H9 (cell line): ENCODE results near the gene FGF12. TPM values are rescaled to one million over a fixed set of nuclear protein-coding genes. Genes with fewer than 3 reads are reported as not detected.
A peak's percentile ranks its signal among the peaks of the same experiment; 100 is the strongest.

Experiments
- DNase-seq: peaks from one replicate; pipeline ENCODE4 v3.0.0-alpha.2; 2017
- H2AFZ ChIP-seq: one replicate; pipeline ENCODE4 v1.6.1; 2013; ENCODE audit warnings: mild to moderate bottlenecking, low read length, control low read depth, moderate library complexity
- H2AK5ac ChIP-seq: 2 replicates; pipeline ENCODE4 v1.6.1; 2013; ENCODE audit warnings: low read length, control low read depth, mixed read lengths; ENCODE audit not compliant: insufficient read length
- H2BK120ac ChIP-seq: one replicate; pipeline ENCODE4 v1.6.1; 2013; ENCODE audit warnings: low read depth, mild to moderate bottlenecking, low read length, control low read depth, inconsistent platforms; ENCODE audit not compliant: poor library complexity, severe bottlenecking
- H2BK12ac ChIP-seq: 2 replicates; pipeline ENCODE4 v1.6.1; 2013; ENCODE audit warnings: low read length, control low read depth, mixed read lengths, low read depth; ENCODE audit not compliant: insufficient read length
- H2BK15ac ChIP-seq: 2 replicates; pipeline ENCODE4 v1.6.1; 2013; ENCODE audit warnings: low read depth, low read length, control low read depth
- H2BK20ac ChIP-seq: one replicate; pipeline ENCODE4 v1.6.1; 2013; ENCODE audit warnings: low read depth, mild to moderate bottlenecking, low read length, control low read depth, inconsistent platforms; ENCODE audit not compliant: poor library complexity, severe bottlenecking
- H2BK5ac ChIP-seq: 2 replicates; pipeline ENCODE4 v1.6.1; 2013; ENCODE audit warnings: low read length, control low read depth, mixed read lengths; ENCODE audit not compliant: insufficient read length
- H3K14ac ChIP-seq: 2 replicates; pipeline ENCODE4 v1.6.1; 2013; ENCODE audit warnings: low read length, control low read depth; ENCODE audit not compliant: insufficient read depth
- H3K18ac ChIP-seq: 2 replicates; pipeline ENCODE4 v1.6.1; 2013; ENCODE audit warnings: low read depth, mild to moderate bottlenecking, mixed read lengths, low read length, control low read depth; ENCODE audit not compliant: insufficient read length
- H3K23ac ChIP-seq: 2 replicates; pipeline ENCODE4 v1.6.1; 2013; ENCODE audit warnings: low read length, control low read depth, mixed read lengths, low read depth; ENCODE audit not compliant: insufficient read length
- H3K23me2 ChIP-seq: 2 replicates; pipeline ENCODE4 v1.6.1; 2013; ENCODE audit warnings: low read depth, mild to moderate bottlenecking, mixed read lengths, low read length, control low read depth; ENCODE audit not compliant: insufficient read length, poor library complexity, severe bottlenecking
- H3K27ac ChIP-seq: 2 replicates; pipeline ENCODE4 v1.5.1; 2013; ENCODE audit warnings: low read length, control low read depth, mixed read lengths, low read depth; ENCODE audit not compliant: insufficient read length
- H3K27me3 ChIP-seq: 2 replicates; pipeline ENCODE4 v1.6.1; 2013; ENCODE audit warnings: low read length, control low read depth, inconsistent platforms; ENCODE audit not compliant: insufficient read depth
- H3K4ac ChIP-seq: 2 replicates; pipeline ENCODE4 v1.6.1; 2013; ENCODE audit warnings: low read depth, mild to moderate bottlenecking, control low read depth, inconsistent platforms, low read length, moderate library complexity
- H3K4me1 ChIP-seq: 2 replicates; pipeline ENCODE4 v1.6.1; 2013; ENCODE audit warnings: low read length, control low read depth, inconsistent platforms; ENCODE audit not compliant: insufficient read depth
- H3K4me2 ChIP-seq: 2 replicates; pipeline ENCODE4 v1.6.1; 2013; ENCODE audit warnings: low read length, control low read depth, mixed read lengths; ENCODE audit not compliant: insufficient read length, insufficient read depth
- H3K56ac ChIP-seq: 2 replicates; pipeline ENCODE4 v1.6.1; 2013; ENCODE audit warnings: low read depth, mild to moderate bottlenecking, mixed read lengths, low read length, control low read depth; ENCODE audit not compliant: insufficient read length
- H3K79me1 ChIP-seq: 2 replicates; pipeline ENCODE4 v1.6.1; 2013; ENCODE audit warnings: low read depth, mild to moderate bottlenecking, moderate library complexity, low read length, control low read depth, inconsistent platforms; ENCODE audit not compliant: insufficient read depth, poor library complexity, severe bottlenecking
- H3K79me2 ChIP-seq: 2 replicates; pipeline ENCODE4 v1.6.1; 2013; ENCODE audit warnings: low read length, control low read depth, inconsistent platforms; ENCODE audit not compliant: insufficient read depth
- H3K9ac ChIP-seq: 2 replicates; pipeline ENCODE4 v1.6.1; 2013; ENCODE audit warnings: low read length, control low read depth, mixed read lengths; ENCODE audit not compliant: insufficient read length; ENCODE audit errors: extremely low read depth
- H3K9me3 ChIP-seq: one replicate; pipeline ENCODE4 v1.6.1; 2013; ENCODE audit warnings: low read depth, low read length, inconsistent platforms; ENCODE audit not compliant: control insufficient read depth
- H3T11ph ChIP-seq: one replicate; pipeline ENCODE4 v1.6.1; 2013; ENCODE audit warnings: mild to moderate bottlenecking, low read length, control low read depth, inconsistent platforms
- H4K20me1 ChIP-seq: one replicate; pipeline ENCODE4 v1.6.1; 2013; ENCODE audit not compliant: control insufficient read depth, insufficient read length, insufficient read depth
- H4K5ac ChIP-seq: 2 replicates; pipeline ENCODE4 v1.6.1; 2013; ENCODE audit warnings: low read depth, mild to moderate bottlenecking, mixed read lengths, low read length, control low read depth; ENCODE audit not compliant: insufficient read length
- H4K8ac ChIP-seq: replicated peaks from 2 replicates; pipeline ENCODE4 v1.6.1; 2013; ENCODE audit warnings: low read length, control low read depth, mixed read lengths, low read depth; ENCODE audit not compliant: insufficient read length
- H4K91ac ChIP-seq: 2 replicates; pipeline ENCODE4 v1.6.1; 2013; ENCODE audit warnings: low read depth, mild to moderate bottlenecking, moderate library complexity, mixed read lengths, low read length, control low read depth; ENCODE audit not compliant: insufficient read length
- H3K27ac Mint-ChIP-seq, 3 experiments: 2 replicates in 2 of 3; 3 replicates in 1 of 3; pipeline ENCODE4 v1.8.0; 2020 to 2021; ENCODE audit warnings: mixed read lengths in 3 of 3, mild to moderate bottlenecking in 1 of 3, moderate library complexity in 1 of 3
- H3K27me3 Mint-ChIP-seq: 2 replicates; pipeline ENCODE4 v1.8.0; 2021; ENCODE audit warnings: low read depth, mild to moderate bottlenecking, moderate library complexity, mixed read lengths
- H3K36me3 Mint-ChIP-seq, 3 experiments: 2 replicates in 2 of 3; 3 replicates in 1 of 3; pipeline ENCODE4 v1.8.0; 2020 to 2021; ENCODE audit warnings: low read depth in 3 of 3, mixed read lengths in 3 of 3; ENCODE audit not compliant: insufficient read depth in 1 of 3
- H3K4me1 Mint-ChIP-seq, 2 experiments: 2 replicates each; pipeline ENCODE4 v1.8.0; 2020; ENCODE audit warnings: mixed read lengths in 2 of 2
- H3K4me3 Mint-ChIP-seq, 2 experiments: 2 replicates in 1 of 2; 3 replicates in 1 of 2; pipeline ENCODE4 v1.8.0; 2020 to 2021; ENCODE audit warnings: mild to moderate bottlenecking in 2 of 2, mixed read lengths in 2 of 2, moderate library complexity in 1 of 2
- H3K9me3 Mint-ChIP-seq, 2 experiments: 2 replicates in 1 of 2; 3 replicates in 1 of 2; pipeline ENCODE4 v1.8.0; 2020; ENCODE audit warnings: mild to moderate bottlenecking in 2 of 2, mixed read lengths in 2 of 2, moderate library complexity in 1 of 2
- CTCF ChIP-seq: fragments of 200-600 bp; sonication (generic); conservative IDR thresholded peaks from 3 replicates; pipeline ENCODE4 v1.8.0; 2021; ENCODE audit warnings: antibody characterized with exemption, mild to moderate bottlenecking
- WGBS: extraction: QIAGEN DNeasy Blood & Tissue Kit; methylation state at CpG from one replicate; pipeline ENCODE4 v1.1.7; 2013; ENCODE audit warnings: missing lambda C conversion rate, low lambda C conversion rate, mixed read lengths; ENCODE audit not compliant: insufficient read length; ENCODE audit errors: extremely low coverage; 5-methylcytosine and 5-hydroxymethylcytosine counted together
- total RNA-seq: library from RNA; stranded (reverse); gene quantifications from 2 replicates; pipeline ENCODE4 v1.2.1, GENCODE V29; 2021

Gene FGF12
- total RNA-seq, 1 experiment from 2014 or later = 5.6 TPM

- H3K4me2 ChIP-seq = no peak overlapping the region
- H3K4ac ChIP-seq = no peak overlapping the region
- no peak overlapping the region for H4K5ac ChIP-seq
- H2BK5ac ChIP-seq = no peak overlapping the region
- no peak overlapping the region for H2BK20ac ChIP-seq
- no peak overlapping the region for H2AFZ ChIP-seq
- H3K14ac ChIP-seq = no peak overlapping the region
- H3K36me3 Mint-ChIP-seq = no peaks in the 10 kb centered on the region; a peak in 2 of 7 replicates
- no peaks in the 10 kb centered on the region for H3K27me3 Mint-ChIP-seq
- H2AK5ac ChIP-seq = no peak overlapping the region
- H3K4me1 ChIP-seq = no peaks in the 10 kb centered on the region; the same call in 1 of the 2 replicates
- H3K23ac ChIP-seq = no peak overlapping the region
- no peak overlapping the region for H3T11ph ChIP-seq
- H2BK12ac ChIP-seq = no peak overlapping the region
- H3K9me3 Mint-ChIP-seq = no peaks in the 10 kb centered on the region
- no peaks in the 10 kb centered on the region for H4K20me1 ChIP-seq
- WGBS = no CpG with 5 or more reads among the region's 2 CpGs
- TF ChIP-seq CTCF = peak; percentile 59
- H3K27me3 ChIP-seq = no peaks in the 10 kb centered on the region
- H3K79me2 ChIP-seq = no peaks in the 10 kb centered on the region
- H3K23me2 ChIP-seq = no peaks in the 10 kb centered on the region
- H3K4me1 Mint-ChIP-seq = peaks cover 3 to 9% of the 10 kb centered on the region in 2 experiments
- no peak overlapping the region for H3K18ac ChIP-seq
- H4K8ac ChIP-seq = no peak overlapping the region
- H3K27ac Mint-ChIP-seq = no peak overlapping the region
- H3K4me3 Mint-ChIP-seq = no peak overlapping the region
- no peak for DNase-seq
- no peak overlapping the region for H3K9ac ChIP-seq
- H4K91ac ChIP-seq = no peak overlapping the region
- no peak overlapping the region for H2BK120ac ChIP-seq
- H3K27ac ChIP-seq = no peak overlapping the region
- no peaks in the 10 kb centered on the region for H3K9me3 ChIP-seq
- H3K56ac ChIP-seq = no peak overlapping the region
- H3K79me1 ChIP-seq = no peaks in the 10 kb centered on the region
- H2BK15ac ChIP-seq = no peak overlapping the region
These were observed 304.4 kb downstream of the FGF12 start for GRCh38 chr3:192422997-192423342.
